GM12873 (cell line): ENCODE data around the gene OSBPL1A.

Experiments used
- CTCF ChIP-seq: IDR thresholded peaks from 2 replicates; pipeline ENCODE4 v1.5.1; 2012; ENCODE audit warnings: low read depth, mild to moderate bottlenecking, moderate library complexity, low read length, control low read depth; ENCODE audit not compliant: insufficient read depth; ENCODE audit errors: missing control alignments

The OSBPL1A gene

DNA sequence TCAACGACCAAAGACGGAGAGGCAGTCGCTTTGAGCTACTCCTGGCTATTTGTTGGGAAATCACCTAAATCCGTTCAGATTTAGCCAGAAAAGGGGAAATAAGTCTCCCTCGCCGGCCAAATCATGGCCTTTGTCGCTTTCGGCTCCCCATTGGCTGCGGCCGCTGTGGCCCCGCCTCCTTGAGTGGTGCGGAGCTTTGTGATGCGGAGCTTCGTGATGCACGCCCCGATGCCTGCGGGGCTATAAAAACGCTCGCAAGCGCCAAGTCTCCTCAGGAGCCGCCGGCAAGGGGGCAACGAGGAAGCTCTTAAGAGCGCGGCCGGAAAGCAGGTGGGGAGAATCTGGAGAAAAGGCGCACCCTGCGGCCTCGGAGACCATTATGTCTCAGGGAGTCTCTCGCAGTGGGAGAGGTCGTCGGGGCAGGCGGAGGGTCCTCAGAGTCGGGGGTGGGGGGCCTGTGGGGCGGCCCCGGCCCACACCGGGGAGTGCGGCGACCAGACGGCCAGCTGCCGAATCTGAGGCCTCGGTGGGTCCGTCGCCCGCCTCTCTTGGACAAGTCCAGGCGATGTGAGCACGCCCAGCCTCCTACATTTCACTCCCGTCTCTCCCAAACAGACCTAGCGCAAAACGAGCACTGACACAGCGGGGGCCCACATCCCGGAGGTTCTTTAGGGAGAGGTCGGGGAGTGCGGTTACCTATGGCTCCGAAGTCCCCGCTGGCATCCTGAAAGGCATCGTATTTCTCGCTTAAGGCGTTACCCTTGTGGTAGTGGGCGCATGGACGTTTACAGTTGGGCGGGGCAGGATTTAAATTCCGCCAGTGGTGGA lies 258.6 kb downstream of the OSBPL1A start, which contains the start of gene CABYR:
TSS of gene CABYR (plus strand) at position 274 of the 828 bp plus-strand sequence. CDS start 4,053 bp downstream, outside the sequence.
- no peak for TF ChIP-seq CTCF

DNA sequence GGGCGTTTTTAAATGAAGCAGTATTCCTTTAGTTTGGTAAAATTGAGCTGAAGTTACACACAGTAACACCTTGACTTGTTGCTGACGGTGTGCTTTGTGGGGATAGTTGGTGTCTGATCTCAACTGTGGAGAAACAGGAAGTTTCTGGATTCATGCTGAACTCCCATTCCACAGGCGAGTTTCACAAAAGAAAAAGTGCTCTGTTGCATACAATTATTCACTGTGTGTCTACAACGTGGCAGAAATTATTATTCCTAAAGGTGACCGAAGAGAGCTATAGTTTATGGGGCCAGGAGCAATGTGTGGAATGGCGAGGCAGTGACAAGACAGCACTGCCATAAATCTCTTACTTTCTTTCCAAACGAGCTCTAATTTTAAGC lies 259.2 kb downstream of the OSBPL1A start:
- no peak for TF ChIP-seq CTCF

GRCh38 chr18:24136967-24137373 lies 260.7 kb downstream of the OSBPL1A start:
- no peak for TF ChIP-seq CTCF

- TF ChIP-seq CTCF, result no peak
Measured at GRCh38 chr18:24130494-24130893, 267.1 kb downstream of the OSBPL1A start.

- TF ChIP-seq CTCF, result no peak
Measured at GRCh38 chr18:24128700-24129099, 268.9 kb downstream of the OSBPL1A start.

GRCh38 chr18:24127735-24128134 lies 269.9 kb downstream of the OSBPL1A start:
- no peak for TF ChIP-seq CTCF

- TF ChIP-seq CTCF, result no peak
Measured at GRCh38 chr18:24126155-24126961, 271.3 kb downstream of the OSBPL1A start.
